ENCODE results near the gene NUDT3.
A peak's percentile ranks its signal among the peaks of the same experiment; 100 is the strongest.
"Not testable (repeated sequence)": the region's sequence is repeated elsewhere in the genome, so short reads cannot be mapped to it uniquely, and the experiment has no call there.

Gene NUDT3

DNA sequence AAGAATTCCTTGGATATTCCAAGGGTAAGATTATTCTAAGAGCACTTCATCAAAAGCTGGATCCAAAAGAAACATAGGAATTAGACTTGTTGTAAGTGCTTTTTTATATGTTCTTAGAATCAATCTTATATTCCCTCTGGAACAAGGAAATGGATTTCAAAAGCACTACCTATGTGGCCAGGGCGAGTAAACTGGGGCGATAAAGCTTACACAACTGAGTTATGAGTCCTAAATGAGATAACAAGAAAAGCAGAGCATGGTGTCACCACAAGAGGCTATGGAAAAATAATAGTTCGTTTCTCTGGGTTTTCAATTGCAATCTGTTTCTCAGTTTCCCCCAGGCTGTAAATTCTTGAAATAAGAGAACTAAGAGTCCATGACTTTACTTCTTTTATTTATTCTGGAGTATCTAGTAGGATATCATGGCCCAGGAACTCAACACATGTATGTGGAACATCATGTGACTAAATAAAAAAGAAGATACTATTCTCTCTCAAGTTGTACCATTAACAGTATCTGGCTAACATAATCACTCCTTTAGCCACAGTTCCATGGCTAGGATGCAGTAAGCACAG, 51.5 kb downstream of the NUDT3 start:
- DNase-seq = no peak

DNA sequence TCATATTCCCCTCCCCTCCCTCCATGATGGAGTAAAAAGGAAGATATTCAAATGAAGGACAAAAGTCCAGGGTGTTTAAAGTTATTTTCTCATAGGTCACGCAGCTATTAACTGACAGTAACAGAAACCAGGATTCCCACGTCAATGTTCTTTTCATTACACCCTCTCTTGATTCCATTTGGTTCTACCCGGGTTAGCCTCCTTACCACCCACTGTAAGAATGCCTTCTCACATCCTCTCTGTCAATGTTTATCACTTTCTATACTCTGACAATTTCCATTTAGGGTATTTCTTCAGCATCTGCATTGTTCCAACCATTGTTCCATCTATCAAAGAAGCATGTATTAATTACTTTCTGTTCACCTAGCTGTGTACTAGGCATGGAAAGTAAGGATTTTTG, 52.1 kb downstream of the NUDT3 start:
- DNase-seq = no peak

DNA sequence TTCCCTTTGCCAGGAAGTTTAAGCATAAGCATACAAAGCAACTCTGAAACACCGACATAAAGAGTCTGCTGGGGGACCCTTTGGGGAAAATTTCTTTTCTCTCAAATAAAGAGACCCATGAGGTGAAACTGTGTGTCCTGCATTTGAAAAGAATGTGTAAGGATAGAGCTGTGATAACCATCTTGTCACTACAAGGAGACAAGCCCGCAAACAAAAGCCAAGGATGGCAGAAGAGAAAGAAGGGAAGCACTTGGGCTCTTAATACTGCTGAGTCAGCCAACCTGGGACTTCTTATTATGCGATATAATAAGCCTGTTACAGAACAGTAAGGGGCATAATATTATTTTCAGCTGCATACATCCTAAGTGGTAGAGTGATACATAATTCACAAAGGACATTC, 52.5 kb downstream of the NUDT3 start:
- DNase-seq = no peak

DNA sequence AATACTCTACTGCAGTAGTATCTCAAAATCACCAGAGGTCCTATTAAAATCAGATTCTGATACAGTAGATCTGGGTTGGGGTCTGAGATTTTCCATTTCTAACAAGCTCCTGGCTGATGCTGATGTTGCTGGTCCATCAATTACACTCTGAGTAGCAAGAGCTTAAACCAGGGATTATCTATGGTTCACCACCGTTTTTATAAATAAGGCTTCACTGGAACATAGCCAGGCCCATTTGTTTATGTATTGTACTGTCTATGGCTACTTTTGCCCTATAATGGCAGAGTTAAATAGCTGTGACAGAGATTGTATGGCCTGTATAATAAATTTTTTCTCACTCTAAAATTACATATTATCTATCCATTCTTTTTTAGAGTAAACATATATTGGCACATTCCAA, 53.0 kb downstream of the NUDT3 start:
- DNase-seq = no peak

DNA sequence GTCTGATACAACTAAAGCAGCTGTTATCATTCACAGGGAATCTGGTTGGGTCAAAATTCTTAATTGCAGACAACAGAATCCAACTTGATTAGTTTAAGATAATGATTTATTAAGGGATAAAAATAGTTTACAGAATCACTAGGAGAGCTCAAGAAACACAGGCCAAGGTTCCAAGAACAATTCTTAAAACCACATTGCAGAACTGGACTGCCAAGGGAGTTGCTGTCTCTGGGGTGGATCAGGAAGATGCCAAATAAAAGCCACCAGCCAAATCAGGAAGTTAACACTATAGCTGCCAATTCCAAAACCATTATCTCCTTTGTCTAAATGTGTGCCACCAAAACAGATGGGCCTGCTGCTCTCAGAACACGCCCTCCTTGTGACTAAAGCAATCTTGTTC, 53.7 kb downstream of the NUDT3 start:
- DNase-seq = no peak

DNA sequence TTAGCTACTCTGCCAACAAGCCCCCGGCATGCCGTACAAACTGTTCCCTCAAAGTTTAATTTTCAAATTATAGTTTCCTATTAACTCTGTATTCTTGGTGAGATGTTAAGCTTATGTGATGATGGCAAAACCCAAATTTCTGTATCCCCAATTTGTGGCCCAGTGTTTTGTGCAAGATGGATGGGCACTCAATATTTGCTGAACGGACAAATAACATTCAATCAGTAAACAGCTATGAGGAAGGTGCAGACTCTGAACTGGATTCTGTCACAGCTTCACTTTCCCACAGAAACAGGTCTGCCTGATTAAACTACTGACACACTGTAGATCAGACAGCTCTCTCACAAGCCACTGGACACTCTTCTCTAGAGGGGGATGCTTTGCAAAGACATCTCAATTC, 54.1 kb downstream of the NUDT3 start:
- no peak for DNase-seq

DNA sequence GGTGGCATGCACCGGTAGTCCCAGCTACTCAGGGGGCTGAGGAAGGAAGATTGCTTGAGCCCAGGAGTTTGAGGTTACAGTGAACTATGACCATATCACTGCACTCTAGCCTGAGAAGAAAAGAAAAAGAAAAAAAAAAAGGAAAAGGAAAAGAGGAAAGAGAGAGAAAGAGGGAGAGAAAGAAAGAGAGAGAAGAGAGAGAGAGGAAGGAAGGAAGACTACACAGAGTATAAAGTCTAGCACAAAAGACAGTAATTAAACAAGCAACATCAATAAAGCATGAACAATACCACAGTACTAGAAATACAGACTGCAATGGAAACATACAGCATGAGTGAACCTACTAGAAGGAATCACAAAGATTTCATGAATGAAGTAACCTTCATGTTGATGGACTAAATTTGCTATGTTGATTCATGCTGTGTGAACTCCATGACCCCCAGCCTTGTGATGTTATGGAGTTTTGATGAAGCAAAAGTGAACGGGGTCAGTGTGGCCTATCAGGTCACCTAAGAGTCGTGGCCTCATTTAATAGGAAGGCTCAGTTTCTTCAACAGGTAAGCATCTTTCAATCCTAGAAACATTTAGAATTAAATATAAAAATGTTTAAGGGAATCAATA, 57.6 kb downstream of the NUDT3 start:
- no peak for DNase-seq

DNA sequence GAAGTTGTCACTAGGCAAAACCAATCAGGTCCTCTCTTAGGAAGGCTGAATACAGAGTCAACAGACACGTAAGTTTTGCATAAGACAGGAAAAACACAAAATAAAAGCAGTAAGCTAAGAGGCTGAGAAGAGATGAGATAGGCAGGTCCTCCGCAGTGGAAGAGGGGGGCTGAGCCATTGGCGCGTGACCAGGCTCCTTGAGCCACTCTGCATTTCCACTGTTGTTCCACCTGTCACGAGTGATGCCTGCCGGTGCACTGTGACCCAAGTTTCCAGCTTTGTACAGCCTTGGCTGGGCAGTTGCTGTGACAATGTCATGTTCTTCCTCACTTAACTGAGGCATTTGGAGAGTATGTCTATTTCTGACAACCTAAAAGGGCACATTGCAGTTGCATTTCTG, 58.6 kb downstream of the NUDT3 start:
- DNase-seq = no peak

DNA sequence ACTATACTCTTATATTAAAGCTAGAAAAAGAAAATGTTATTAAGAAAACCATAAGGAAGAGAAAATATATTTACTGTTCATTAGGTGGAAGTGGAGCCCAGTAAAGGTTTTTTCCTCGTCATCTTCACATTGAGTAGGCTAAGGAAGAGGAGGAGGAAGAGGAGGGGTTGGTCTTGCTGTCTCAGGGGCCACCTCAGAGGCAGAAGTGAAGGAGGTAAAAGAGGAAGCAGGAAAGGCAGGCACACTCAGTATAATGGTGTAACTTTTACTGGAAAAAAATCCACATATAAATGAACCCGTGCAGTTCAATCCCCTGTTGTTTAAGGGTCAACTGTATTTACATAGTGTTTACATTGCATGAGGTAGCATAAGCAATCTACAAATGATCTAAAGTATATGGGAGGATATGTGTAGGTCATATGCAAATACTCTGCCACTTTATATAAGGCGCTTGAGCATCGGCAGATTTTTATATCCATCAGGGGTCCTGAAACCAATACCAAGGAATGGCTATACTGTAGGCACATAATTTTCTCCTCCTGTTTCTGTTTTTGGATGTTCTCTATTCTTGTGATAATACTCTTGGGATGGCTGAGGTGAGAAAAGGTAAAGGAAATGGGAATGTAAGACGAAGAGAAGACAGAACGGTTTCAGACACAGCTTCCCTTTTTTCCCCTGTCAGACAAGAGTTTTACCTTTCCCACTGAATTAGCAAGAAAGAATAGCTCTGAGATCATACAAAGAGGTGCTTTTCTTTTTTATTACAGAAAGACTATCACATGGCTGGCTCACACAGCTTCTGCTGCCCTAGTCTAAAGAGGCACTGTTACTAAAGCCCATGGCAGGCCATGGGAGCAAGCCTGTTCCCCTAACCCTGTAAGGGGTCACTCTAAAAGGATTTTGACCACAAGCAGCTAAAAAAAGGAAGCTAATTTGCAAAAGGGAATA, 59.9 kb downstream of the NUDT3 start:
- no peak for DNase-seq

DNA sequence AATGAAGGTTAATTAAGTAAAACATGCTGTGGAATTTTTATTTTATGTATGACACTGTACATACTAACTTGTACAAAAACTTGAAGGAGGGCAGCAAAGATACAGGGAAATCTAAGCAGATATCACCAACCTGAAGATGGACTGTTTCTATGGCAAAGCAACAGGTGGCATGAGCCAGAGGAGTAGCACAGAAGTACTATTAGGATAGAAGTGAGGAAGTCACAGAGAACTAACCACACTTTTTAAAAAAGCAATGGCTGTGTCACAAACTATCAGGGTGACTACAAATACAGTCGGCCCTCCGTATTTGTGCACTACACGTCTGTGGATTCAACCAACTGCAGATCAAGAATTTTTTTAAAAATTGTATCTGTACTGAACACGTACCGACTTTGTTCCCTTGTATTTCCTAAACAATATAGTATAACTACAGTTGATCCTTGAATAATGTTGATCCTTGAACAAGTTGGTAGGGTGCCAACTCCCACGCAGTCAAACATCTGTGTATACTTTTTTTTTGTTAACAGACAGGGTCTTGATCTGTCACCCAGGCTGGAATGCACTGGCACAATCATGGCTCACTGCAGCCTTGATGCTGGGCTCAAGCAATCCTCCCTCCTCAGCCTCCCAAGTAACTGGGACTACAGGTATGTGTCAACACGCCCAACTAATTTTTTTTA, 61.0 kb downstream of the NUDT3 start:
- no peak for DNase-seq

DNA sequence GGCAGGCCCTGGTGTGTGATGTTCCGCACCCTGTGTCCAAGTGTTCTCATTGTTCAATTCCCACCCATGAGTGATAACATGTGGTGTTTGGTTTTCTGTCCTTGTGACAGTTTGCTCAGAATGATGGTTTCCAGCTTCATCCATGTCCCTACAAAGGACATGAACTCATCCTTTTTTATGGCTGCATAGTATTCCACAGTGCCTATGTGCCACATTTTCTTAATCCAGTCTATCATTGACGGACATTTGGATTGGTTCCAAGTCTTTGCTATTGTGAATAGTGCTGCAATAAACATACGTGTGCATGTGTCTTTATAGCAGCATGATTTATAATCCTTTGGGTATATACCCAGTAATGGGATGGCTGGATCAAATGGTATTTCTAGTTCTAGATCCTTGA, 62.7 kb downstream of the NUDT3 start:
- not testable (repeated sequence) for DNase-seq

DNA sequence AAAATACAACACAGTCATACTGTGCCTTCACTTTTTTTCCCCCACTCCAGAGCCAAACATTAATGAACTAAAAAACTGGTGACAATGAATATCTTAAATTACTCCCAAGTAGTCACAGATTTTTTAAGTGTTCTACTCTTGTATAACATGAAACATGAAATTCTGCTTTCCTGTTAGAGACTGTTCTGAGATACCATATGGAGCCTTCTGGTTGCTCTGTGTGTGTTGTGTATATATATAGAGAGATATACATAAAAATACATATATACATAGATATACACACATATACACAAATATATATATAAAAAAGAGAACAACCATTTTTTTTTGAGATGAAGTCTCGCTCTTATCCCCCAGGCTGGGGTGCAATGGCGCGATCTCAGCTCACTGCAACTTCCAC, 63.5 kb downstream of the NUDT3 start:
- no peak for DNase-seq

DNA sequence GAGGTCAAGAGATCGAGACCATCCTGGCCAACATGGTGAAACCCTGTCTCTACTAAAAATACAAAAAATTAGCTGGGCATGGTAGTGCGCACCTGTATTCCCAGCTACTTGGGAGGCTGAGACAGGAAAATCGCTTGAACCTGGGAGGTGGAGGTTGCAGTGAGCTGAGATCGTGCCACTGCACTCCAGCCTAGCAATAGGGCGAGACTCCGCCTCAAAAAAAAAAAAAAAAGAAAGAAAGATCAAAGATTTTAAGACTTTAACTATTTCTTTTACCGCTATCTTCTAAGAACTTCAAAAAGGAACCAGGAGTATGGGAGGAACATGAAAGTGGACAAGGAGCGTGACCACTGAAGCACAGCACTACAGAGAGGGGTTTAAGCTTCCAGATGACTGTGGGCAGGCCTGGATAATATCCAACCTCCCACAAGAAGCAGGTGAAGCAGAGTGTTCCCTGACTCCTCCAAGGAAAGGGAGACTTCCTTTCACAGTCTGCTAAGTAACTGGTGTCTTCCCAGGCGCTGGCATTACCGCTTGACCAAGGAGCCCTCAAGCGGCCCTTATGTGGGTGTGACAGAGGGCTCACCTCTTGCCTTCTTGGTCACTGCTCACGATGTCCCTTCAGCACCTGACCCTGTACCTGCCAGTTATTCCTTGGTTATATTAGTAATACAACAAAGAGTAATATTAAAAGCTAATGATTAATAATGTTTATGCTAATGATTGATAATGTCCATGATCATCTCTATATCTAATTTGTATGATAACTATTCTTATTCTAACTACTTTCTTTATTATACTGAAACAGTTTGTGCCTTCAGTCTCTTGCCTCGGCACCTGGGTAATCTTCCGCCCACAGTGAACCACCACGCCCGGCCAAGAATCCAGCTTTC, 64.9 kb downstream of the NUDT3 start:
- not testable (repeated sequence) for DNase-seq

DNA sequence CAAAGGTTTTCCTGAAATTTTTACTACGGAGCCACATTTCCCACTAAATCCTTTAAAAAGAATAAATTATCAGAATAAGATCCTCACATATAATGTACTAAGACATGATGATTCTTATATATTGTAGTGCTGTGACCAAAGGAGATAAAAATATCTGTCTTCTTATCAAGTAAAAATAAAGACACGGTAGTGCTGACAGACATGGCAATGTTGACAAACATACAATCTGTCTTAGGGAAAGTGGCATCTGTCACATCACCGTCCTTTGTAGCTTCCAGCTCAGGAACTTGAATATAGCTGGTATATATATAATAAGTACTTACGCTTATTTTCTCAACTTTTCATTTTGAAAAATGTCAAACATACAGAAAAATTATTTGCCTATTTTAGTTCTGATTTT, 66.8 kb downstream of the NUDT3 start:
- DNase-seq = no peak

DNA sequence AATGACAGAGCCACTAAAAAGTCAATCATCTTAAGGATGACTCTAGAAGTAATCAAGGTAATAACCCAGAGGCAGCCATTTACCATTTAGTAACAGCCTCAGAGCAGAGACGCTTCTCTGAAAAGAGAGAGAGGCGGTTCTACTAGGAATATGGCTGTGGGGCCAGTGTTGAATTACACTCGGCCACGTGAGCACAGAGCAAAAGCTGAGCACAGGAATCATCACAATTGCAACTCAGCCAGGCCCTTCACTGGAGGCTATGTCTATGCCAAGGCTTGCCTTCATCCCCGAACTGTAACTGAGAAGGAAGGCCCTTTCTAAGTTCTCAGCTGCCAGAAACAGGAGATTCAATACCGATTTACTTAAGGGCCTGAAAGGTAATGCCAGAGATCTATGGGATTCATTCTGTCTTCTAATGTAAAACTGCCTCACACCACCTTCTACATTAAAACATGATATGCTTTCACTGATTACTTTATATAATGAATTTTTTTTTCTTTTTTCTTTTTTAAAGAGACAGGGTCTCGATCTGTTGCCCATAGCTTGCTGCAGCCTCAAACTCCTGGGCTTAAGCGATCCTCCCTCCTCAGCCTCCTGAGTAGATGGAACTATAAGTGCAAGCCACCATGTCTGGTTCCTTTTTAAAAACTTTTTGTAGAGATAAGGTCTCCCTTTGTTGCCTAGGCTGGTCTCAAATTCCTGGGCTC, 67.6 kb downstream of the NUDT3 start:
- peak; percentile 65 for DNase-seq

DNA sequence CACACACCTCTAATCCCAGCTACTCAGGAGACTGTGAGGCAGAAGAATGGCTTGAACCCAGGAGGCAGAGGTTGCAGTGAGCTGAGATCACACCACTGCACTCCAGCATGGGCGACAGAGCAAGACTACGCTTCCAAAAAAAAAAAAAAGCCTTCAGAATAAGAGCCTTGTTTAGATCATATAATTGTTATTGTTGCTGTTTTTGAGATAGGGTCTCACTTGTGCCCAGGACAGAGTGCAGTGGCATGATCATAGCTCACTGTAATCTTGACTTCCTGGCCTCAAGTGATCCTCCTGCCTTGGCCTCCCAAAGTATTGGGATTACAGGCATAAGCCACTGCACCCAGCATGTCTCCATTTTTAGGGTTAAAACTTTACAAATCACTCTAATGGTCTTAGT, 68.2 kb downstream of the NUDT3 start:
- DNase-seq = not testable (repeated sequence)

DNA sequence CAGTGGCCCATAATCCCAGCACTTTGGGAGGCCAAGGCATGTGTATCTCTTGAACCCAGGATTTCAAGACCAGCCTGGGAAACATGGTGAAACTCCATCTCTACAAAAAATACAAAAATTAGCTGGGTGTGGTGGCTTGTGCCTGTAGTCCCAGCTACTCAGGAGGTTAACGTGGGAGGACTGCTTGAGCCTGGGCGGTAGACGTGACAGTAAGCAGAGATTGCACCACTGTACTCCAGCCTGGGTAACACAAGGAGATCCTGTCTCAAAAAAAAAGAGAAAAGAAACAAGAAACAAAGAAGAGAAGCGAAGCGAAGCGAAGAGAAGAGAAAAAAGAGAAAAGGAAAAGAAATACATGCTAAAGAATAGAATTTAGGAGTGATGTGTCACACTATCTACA, 69.2 kb downstream of the NUDT3 start:
- no peak for DNase-seq

DNA sequence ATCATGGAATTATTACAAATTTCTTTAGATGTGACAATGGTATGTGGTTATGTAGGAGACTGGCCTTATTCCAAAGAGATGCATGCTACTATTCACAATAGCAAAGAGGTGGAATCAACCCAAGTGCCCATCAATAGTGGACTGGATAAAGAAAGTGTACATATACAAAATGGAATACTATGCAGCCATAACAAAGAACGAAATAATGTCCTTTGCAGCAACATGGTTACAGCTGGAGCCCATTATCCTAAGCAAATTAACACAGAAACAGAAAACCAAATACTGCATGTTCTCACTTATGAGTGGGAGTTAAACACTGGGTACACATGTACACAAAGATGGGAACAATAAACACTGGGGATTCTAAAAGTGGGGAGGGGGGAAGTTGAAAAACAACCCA, 69.7 kb downstream of the NUDT3 start:
- no peak for DNase-seq

DNA sequence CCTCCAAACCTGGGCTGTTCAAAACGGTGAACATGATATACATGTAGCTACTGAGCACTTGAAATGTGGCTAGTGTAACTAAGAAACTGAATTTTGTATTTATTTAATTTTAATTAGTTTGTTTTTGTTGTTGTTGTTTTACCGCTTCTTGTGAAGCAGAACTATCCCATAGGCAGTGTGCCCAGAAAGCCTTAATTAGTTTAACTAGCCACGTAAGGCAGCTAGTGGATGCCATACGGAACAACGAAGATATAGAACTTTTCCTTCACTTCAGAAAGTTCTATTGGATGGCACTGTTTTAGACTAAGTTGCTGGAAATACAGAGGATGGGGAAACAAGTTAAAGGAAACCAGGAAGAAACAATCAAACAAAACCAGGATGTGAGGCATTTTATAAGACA, 70.6 kb downstream of the NUDT3 start:
- no peak for DNase-seq

DNA sequence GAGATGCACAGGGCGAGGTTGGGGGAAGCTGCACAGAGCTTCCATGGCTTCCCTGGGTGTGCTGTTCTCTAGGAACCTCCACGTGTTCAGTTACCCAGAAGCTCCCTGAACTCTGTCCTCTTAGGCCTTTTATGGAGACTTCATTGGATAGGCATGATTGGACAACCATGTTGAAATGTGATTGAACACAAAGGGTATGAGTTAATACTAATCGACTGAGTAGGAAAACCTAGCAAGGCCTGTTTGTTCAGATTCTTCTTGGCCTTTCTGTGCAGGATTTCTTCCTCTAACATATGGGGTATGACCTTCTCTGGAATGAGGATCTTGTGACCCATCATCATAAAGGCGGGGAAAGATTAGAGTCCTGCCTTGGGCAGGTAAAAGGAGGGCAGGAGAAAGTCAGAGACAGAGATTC, 73.0 kb downstream of the NUDT3 start:
- no peak for DNase-seq

Measured in eye (tissue), 1 donor.